Measurements from ENCODE around the gene MBOAT7.
A peak's percentile ranks its signal among the peaks of the same experiment; 100 is the strongest.
"Not testable (repeated sequence)": the region's sequence is repeated elsewhere in the genome, so short reads cannot be mapped to it uniquely, and the experiment has no call there.

MBOAT7 gene

GRCh38 chr19:54206030-54206830 lies 16.9 kb upstream of the MBOAT7 start:
- no peaks in the 10 kb centered on the region for H3K27me3 Mint-ChIP-seq
- peaks cover 60 to 69% of the 10 kb centered on the region in 2 donors for H3K4me1 Mint-ChIP-seq (ENCODE audit: low read depth in 2 of 2)
- no peaks in the 10 kb centered on the region for H3K9me3 Mint-ChIP-seq
- no peak overlapping the region for H3K4me3 Mint-ChIP-seq
- ATAC-seq (replicated peaks) (no peak), DNase-seq (no peak)
- H3K36me3 Mint-ChIP-seq (ENCODE audit: insufficient read depth): peaks cover 98% of the 10 kb centered on the region
- H3K27ac Mint-ChIP-seq: peak overlapping the region in 1 of 2 donors; percentile 15

GRCh38 chr19:54204767-54205468 lies 15.5 kb upstream of the MBOAT7 start:
- Mint-ChIP-seq H3K27ac (no peak overlapping the region), H3K27me3 (no peaks in the 10 kb centered on the region), H3K36me3 (ENCODE audit: insufficient read depth) (peaks cover 95% of the 10 kb centered on the region), H3K9me3 (no peaks in the 10 kb centered on the region), H3K4me3 (peak overlapping the region; percentile 11 to 90), H3K4me1 (ENCODE audit: low read depth in 2 of 2) (peaks cover 53 to 66% of the 10 kb centered on the region in 2 donors)
- no peak for ATAC-seq (replicated peaks)
- no peak for DNase-seq

- Mint-ChIP-seq H3K36me3 (ENCODE audit: insufficient read depth) (peaks cover 78% of the 10 kb centered on the region), H3K4me3 (peak overlapping the region; percentile 11 to 90), H3K27me3 (no peaks in the 10 kb centered on the region), H3K4me1 (ENCODE audit: low read depth in 2 of 2) (peaks cover 42 to 54% of the 10 kb centered on the region in 2 donors), H3K9me3 (no peaks in the 10 kb centered on the region), H3K27ac (peak overlapping the region in 1 of 2 donors; percentile 99)
- DNase-seq (no peak), ATAC-seq (replicated peaks) (no peak)
Observed at GRCh38 chr19:54203151-54203611, 13.8 kb upstream of the MBOAT7 start.

GRCh38 chr19:54201980-54202379 lies 12.6 kb upstream of the MBOAT7 start:
- Mint-ChIP-seq H3K4me3 (peak overlapping the region; percentile 90 to 93), H3K36me3 (ENCODE audit: insufficient read depth) (peaks cover 67% of the 10 kb centered on the region), H3K27ac (peak overlapping the region; percentile 96 to 99), H3K4me1 (ENCODE audit: low read depth in 2 of 2) (peaks cover 36 to 42% of the 10 kb centered on the region in 2 donors), H3K27me3 (no peaks in the 10 kb centered on the region), H3K9me3 (no peaks in the 10 kb centered on the region)
- DNase-seq (no peak), ATAC-seq (replicated peaks) (no peak)

- H3K27me3 Mint-ChIP-seq: no peaks in the 10 kb centered on the region
- peak in 1 of 3 experiments; percentile 25 for DNase-seq
- peak overlapping the region; percentile 90 to 93 for H3K4me3 Mint-ChIP-seq
- H3K36me3 Mint-ChIP-seq (ENCODE audit: insufficient read depth): peaks cover 61% of the 10 kb centered on the region
- peaks cover 36 to 37% of the 10 kb centered on the region in 2 donors for H3K4me1 Mint-ChIP-seq (ENCODE audit: low read depth in 2 of 2)
- ATAC-seq (replicated peaks): peak; percentile 63
- H3K9me3 Mint-ChIP-seq: no peaks in the 10 kb centered on the region
- peak overlapping the region; percentile 96 to 99 for H3K27ac Mint-ChIP-seq
Observed at GRCh38 chr19:54201172-54201701, 11.9 kb upstream of the MBOAT7 start.

GRCh38 chr19:54199401-54199800 lies 10.0 kb upstream of the MBOAT7 start:
- ATAC-seq (replicated peaks): no peak
- H3K9me3 Mint-ChIP-seq: no peaks in the 10 kb centered on the region
- H3K4me3 Mint-ChIP-seq: peak overlapping the region; percentile 90 to 93
- H3K27ac Mint-ChIP-seq: peak overlapping the region in 1 of 2 donors; percentile 99
- DNase-seq: no peak
- peaks cover 59% of the 10 kb centered on the region for H3K36me3 Mint-ChIP-seq (ENCODE audit: insufficient read depth)
- peaks cover 30 to 34% of the 10 kb centered on the region in 2 donors for H3K4me1 Mint-ChIP-seq (ENCODE audit: low read depth in 2 of 2)
- no peaks in the 10 kb centered on the region for H3K27me3 Mint-ChIP-seq

GRCh38 chr19:54197121-54197520 lies 7.7 kb upstream of the MBOAT7 start:
- no peak for ATAC-seq (replicated peaks)
- H3K36me3 Mint-ChIP-seq (ENCODE audit: insufficient read depth): peaks cover 57% of the 10 kb centered on the region
- H3K27ac Mint-ChIP-seq: peak overlapping the region in 1 of 2 donors; percentile 53
- no peak for DNase-seq
- no peaks in the 10 kb centered on the region for H3K9me3 Mint-ChIP-seq
- H3K27me3 Mint-ChIP-seq: no peaks in the 10 kb centered on the region
- H3K4me3 Mint-ChIP-seq: no peak overlapping the region
- peaks cover 20 to 25% of the 10 kb centered on the region in 2 donors for H3K4me1 Mint-ChIP-seq (ENCODE audit: low read depth in 2 of 2)

- no peak overlapping the region for H3K27ac Mint-ChIP-seq
- no peaks in the 10 kb centered on the region for H3K9me3 Mint-ChIP-seq
- H3K4me1 Mint-ChIP-seq (ENCODE audit: low read depth in 2 of 2): peaks cover 20 to 25% of the 10 kb centered on the region in 2 donors
- H3K27me3 Mint-ChIP-seq: no peaks in the 10 kb centered on the region
- ATAC-seq (replicated peaks) (no peak), DNase-seq (no peak)
- H3K4me3 Mint-ChIP-seq: no peak overlapping the region
- H3K36me3 Mint-ChIP-seq (ENCODE audit: insufficient read depth): peaks cover 51% of the 10 kb centered on the region
Observed at GRCh38 chr19:54196536-54196935, 7.2 kb upstream of the MBOAT7 start.

GRCh38 chr19:54194463-54194862 lies 5.1 kb upstream of the MBOAT7 start:
- not testable (repeated sequence) for ATAC-seq (replicated peaks)

GRCh38 chr19:54193011-54193410 lies 3.6 kb upstream of the MBOAT7 start:
- DNase-seq (no peak), ATAC-seq (replicated peaks) (no peak)
- Mint-ChIP-seq H3K27ac (peak overlapping the region; percentile 41 to 99), H3K9me3 (no peaks in the 10 kb centered on the region), H3K36me3 (ENCODE audit: insufficient read depth) (peaks cover 53% of the 10 kb centered on the region), H3K27me3 (no peaks in the 10 kb centered on the region), H3K4me1 (ENCODE audit: low read depth in 2 of 2) (peaks cover 20 to 22% of the 10 kb centered on the region in 2 donors), H3K4me3 (peak overlapping the region in 1 of 2 donors; percentile 97)

More at GRCh38 chr19:54194463-54194862, 5.1 kb upstream of the MBOAT7 start:
- not testable (repeated sequence) for H3K27ac Mint-ChIP-seq, H3K4me3 Mint-ChIP-seq, H3K27me3 Mint-ChIP-seq, DNase-seq, H3K9me3 Mint-ChIP-seq
- H3K4me1 Mint-ChIP-seq (ENCODE audit: low read depth in 2 of 2): peaks cover 15 to 17% of the 10 kb centered on the region in 2 donors
- H3K36me3 Mint-ChIP-seq (ENCODE audit: insufficient read depth): peaks cover 51% of the 10 kb centered on the region

- peak overlapping the region; percentile 97 for H3K4me3 Mint-ChIP-seq
- peaks cover 53% of the 10 kb centered on the region for H3K36me3 Mint-ChIP-seq (ENCODE audit: insufficient read depth)
- peaks cover 27 to 30% of the 10 kb centered on the region in 2 donors for H3K4me1 Mint-ChIP-seq (ENCODE audit: low read depth in 2 of 2)
- H3K27ac Mint-ChIP-seq: peak overlapping the region; percentile 99
- DNase-seq (no peak), ATAC-seq (replicated peaks) (no peak)
- H3K27me3 Mint-ChIP-seq: no peaks in the 10 kb centered on the region
- H3K9me3 Mint-ChIP-seq: no peaks in the 10 kb centered on the region
Observed at GRCh38 chr19:54191811-54192453, 2.6 kb upstream of the MBOAT7 start.

- no peaks in the 10 kb centered on the region for H3K27me3 Mint-ChIP-seq
- peaks cover 53% of the 10 kb centered on the region for H3K36me3 Mint-ChIP-seq (ENCODE audit: insufficient read depth)
- ATAC-seq (replicated peaks): peak; percentile 33
- H3K4me1 Mint-ChIP-seq (ENCODE audit: low read depth in 2 of 2): peaks cover 27 to 30% of the 10 kb centered on the region in 2 donors
- H3K4me3 Mint-ChIP-seq: peak within 1 kb of the TSS; percentile 97
- H3K9me3 Mint-ChIP-seq: no peaks in the 10 kb centered on the region
- DNase-seq: peak in 1 of 3 experiments; percentile 84
- peak within 1 kb of the TSS; percentile 99 for H3K27ac Mint-ChIP-seq
Observed at GRCh38 chr19:54191011-54191810, 1.8 kb upstream of the MBOAT7 start, which contains the start of gene TSEN34. Gene TSEN34, plus strand, starts transcription at chr19:54191308. Its CDS starts 57 bp downstream, at chr19:54191365.
